Keratinocyte (primary cell): ENCODE data around the gene C6orf15.

Experiments used
- EZH2 ChIP-seq: IDR thresholded peaks from one replicate; pipeline ENCODE4 v1.6.1; 2012; ENCODE audit warnings: inconsistent platforms, mild to moderate bottlenecking, low read length, moderate library complexity
- TF ChIP-seq, protein P1 (sequence below), 3 experiments: IDR thresholded peaks in 1 of 3; conservative IDR thresholded peaks in 1 of 3; optimal IDR thresholded peaks in 1 of 3; 2 replicates in 2 of 3; 3 replicates in 1 of 3; pipeline versions ENCODE3 to v1.5.1; 2011; ENCODE audit warnings: low read length in 3 of 3, mild to moderate bottlenecking in 3 of 3, moderate library complexity in 2 of 3, control low read depth in 1 of 3, inconsistent platforms in 1 of 3; ENCODE audit not compliant: insufficient read depth in 2 of 3; ENCODE audit errors: extremely low read depth in 1 of 3

- TF ChIP-seq, protein P1, sequence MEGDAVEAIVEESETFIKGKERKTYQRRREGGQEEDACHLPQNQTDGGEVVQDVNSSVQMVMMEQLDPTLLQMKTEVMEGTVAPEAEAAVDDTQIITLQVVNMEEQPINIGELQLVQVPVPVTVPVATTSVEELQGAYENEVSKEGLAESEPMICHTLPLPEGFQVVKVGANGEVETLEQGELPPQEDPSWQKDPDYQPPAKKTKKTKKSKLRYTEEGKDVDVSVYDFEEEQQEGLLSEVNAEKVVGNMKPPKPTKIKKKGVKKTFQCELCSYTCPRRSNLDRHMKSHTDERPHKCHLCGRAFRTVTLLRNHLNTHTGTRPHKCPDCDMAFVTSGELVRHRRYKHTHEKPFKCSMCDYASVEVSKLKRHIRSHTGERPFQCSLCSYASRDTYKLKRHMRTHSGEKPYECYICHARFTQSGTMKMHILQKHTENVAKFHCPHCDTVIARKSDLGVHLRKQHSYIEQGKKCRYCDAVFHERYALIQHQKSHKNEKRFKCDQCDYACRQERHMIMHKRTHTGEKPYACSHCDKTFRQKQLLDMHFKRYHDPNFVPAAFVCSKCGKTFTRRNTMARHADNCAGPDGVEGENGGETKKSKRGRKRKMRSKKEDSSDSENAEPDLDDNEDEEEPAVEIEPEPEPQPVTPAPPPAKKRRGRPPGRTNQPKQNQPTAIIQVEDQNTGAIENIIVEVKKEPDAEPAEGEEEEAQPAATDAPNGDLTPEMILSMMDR (optimal IDR thresholded peaks at IDR 0.05 in 1 of 3, IDR thresholded peaks at IDR 0.05 in 1 of 3, conservative IDR thresholded peaks at IDR 0.05 in 1 of 3; ENCODE audit: extremely low read depth in 1 of 3, insufficient read depth in 2 of 3, low read length in 3 of 3): no peak
- no peak for TF ChIP-seq EZH2
Measured at GRCh38 chr6:31143148-31143547, 30.8 kb upstream of the C6orf15 start.
